ENCODE data around the gene USH2A.
"Not testable (repeated sequence)": the region's sequence is repeated elsewhere in the genome, so short reads cannot be mapped to it uniquely, and the experiment has no call there.

The USH2A gene

DNA sequence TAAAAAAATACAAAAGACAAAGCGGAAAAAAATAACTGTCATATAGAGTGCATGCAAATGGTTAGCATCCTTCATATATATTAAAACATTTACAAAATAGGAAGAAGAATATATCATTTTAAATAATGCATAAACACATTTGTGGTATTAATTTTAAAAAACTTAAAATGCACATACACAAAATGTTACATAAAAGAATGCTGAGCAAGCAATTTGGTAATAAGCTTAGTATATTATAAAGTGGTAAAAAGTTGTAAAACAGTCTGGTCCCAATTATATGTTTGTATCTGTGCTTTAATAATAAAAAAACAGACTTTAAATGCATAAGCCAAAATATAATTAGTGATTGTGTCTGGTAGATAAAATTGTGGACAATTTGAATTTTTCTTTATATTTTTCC, 394.6 kb downstream of the USH2A start:
- DNase-seq, result no peak

DNA sequence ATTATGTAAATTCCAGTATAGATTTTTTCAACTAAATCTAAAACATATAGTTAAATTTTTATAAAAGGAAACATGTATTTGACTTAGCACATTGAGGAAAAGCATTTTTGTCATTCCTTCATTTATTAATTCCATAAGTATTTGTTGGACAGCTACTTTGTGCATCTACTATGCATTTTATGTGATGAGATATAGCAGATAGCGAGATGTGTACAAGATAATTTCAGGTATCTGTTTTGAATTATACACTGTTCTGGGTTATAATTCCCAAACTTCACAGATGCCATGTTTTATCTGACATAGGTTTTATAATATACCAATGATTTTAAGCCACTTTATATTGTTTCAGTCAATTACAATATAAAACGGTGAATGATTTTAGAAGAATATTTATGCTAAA, 398.7 kb downstream of the USH2A start:
- DNase-seq, result no peak

- no peak for DNase-seq
Observed at GRCh38 chr1:216020743-216021345, 402.4 kb downstream of the USH2A start.

DNA sequence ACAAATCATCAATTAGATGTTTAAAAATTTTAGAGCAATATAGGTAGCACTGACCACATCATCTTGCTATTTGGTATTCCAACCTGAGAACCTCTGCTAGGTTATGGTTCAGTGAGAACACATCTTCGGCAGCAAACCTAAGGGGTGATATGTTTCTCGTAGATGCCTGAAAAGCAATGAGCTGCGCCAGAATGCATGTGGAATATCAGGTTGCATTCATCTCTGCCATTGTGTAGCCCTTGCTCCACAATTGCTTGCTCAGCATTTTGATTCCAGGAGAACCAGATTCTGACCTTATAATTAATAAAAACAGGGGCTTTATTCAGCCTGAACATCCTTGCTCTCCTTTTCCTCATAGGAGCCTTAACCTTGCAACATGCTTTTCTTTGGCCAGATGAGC, 408.1 kb downstream of the USH2A start:
- DNase-seq, result no peak

- no peak for DNase-seq
Observed at GRCh38 chr1:216014086-216014485, 409.2 kb downstream of the USH2A start.

- not testable (repeated sequence) for DNase-seq
Observed at GRCh38 chr1:216009456-216009855, 413.8 kb downstream of the USH2A start.

- no peak for DNase-seq
Observed at GRCh38 chr1:216005916-216006315, 417.3 kb downstream of the USH2A start.

- no peak for DNase-seq
Observed at GRCh38 chr1:215992620-215993019, 430.6 kb downstream of the USH2A start.

DNA sequence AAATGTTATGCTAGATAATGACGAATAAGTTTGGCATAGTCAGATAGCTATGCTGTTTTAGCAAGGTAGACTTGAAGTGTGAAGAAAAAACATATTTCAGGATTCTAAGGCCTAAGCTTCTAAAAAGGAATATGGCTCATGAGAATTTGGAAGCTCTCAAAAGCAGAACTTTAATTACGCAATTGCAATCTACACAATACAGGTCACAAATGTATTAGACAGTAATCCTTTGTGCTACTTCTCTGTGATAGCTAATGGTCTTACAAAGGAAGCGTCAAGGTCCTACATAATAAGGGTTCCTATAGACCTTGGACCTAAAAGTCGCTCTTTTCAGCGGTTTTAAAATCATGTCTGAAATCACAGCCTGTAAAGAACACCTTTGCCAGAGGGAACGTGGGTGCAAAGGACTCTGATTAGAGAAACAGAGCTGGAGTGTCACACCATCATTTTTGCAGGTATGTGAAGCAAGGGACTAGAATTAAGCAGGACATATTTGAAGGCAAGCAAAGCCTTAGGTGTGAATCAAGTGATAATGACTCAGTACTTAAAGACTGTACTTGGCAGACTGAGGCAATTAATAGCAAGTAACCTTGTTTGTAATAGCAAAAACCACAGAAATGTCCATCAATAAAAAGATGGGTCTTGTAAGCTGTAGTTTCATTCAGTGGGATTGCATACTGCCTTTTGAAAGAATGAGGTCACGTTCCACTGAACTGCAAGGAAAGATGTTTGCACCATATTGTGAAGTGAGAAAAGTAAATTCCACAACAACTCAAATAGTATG, 436.0 kb downstream of the USH2A start:
- no peak for DNase-seq

DNA sequence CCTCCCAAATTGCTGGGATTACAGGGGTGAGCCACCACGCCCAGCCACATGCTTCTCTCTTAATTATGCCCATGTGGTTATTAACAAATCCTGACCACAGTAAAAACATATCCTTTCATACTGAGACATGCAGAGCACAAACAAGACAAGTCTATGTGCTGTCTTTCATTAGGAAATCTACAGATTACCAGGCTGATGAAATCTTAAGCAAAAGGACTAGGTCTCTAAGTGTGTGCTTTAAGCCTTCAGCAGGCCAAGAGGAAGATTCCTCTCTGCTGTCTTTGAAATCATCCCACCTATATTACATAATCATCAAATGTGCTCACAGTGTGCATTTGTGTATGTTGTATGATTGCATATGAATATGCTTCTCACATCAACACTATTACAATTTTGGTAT, 436.8 kb downstream of the USH2A start:
- no peak for DNase-seq

GRCh38 chr1:215983680-215984079, 439.6 kb downstream of the USH2A start:
- DNase-seq, result no peak

DNA sequence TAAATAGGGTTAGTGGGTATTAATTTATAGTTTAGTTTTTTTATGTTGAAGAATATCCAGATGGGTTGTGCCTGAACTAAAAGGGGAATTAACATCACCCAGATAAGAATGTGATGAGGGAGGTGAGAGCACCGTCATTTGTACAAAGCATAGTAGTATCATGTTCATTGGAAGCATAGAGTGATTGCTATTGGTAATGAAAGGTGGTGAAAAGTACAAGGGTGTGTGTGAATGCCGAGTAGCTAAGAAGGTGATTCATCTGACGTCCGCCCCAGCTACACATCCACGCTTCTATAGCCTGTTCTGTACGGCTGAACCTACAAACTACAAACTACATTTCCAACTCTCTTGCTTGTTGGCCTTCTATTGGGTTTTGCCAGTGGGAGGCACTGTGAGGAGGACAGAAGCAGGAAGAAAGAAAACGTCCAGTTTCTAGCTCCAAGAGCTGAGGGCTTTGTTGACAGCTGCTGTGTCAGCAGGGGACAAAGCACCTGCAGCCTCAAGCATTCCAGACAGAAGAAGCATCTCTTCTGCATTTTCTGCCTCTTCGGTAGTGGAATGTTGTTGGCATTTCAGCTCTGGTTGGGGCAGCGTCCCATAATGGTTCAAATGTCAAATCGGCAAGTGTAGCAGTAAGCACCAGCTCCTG, 451.3 kb downstream of the USH2A start:
- no peak for DNase-seq

DNA sequence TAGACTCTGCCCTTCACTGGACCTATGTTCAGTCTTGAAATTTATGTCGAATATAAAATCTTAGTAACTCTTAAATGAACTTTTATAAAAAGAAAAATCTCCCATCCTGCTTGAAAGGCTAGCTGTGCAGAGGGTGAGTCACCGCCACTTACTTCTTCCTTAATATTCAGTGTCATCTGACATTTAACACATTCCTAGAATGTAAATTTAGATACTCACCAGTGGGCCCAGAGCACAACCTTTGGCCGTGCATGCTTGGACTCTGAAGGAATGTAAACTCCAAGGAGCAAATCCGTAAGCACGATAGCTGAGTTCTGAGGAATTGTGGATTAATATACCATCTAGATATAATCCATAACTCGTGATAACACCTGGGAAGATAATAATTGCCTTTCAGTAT, 452.8 kb downstream of the USH2A start:
- no peak for DNase-seq

DNA sequence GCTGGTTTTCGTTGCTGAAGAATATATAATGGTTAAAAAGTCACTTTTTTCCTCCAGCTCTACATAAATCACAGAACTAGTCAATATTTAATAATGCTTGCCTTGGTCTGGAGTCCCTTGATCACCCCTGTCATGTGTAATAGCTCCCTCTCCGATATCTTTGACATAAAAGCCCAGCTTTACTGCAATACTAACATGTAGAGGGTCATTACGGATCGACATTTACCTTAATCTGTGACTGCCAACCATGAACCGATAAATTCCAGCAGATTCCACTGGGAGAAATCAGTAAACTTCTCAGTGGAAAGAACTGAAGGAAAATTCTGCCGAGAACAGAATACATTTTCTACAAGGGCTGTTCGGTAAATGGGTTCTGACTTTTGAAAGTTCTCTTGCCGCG, 459.6 kb downstream of the USH2A start:
- no peak for DNase-seq

DNA sequence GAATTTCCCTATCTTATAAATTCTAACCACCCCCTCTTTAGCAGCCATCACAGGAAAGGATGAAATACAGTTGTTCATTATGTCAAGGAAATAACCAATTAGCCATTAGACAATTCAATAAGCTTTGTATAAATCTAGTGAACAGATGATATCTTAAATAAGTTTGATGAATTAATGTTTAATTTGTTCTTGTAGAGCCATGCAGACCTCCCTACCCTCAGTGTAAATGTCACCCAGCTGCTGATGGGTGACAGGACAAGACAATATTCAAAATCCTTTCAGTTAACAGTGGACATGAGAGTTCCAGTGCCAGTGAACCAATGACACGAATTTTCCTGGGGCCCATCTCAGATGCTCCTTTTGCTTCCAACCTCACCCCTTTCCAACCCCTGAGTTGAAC, 460.2 kb downstream of the USH2A start:
- DNase-seq, result no peak

DNA sequence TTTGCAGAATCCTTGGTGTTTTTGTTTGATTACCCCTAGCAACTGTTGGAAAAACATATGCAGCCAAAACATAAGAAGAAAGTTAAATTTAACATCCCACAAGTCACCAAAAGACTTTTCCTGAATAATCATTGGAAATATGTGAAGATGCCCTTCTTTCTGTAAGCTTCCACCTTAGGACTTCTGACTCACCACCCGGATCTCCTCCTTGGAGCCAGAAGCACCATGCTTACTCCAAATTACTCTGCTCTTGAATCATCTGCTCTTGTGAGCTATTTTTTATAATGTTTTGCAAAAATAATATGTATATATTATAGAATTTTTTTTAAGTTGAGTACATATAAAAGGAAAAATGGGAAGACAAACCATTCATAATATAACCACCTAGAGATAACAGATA, 464.4 kb downstream of the USH2A start:
- no peak for DNase-seq

- no peak for DNase-seq
Observed at GRCh38 chr1:215957663-215958062, 465.6 kb downstream of the USH2A start.

DNA sequence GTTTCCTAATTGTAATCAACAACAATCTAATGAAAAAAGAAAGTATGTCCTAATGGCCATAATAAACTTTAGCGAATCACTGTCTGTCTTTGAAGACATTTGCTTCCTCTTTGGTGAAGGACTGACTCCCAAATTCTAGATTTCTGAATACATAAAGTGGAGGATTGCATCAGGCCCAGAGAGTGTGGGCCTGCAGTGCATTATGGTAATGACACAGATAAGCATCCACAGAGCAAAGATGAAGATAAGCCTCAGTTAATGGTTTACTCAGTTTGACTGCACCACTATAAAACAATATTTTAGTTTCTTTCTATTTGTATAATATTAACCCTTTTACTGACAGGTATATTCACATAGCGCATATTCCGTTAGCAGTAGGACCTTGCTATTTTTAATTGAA, 490.7 kb downstream of the USH2A start:
- DNase-seq, result no peak

DNA sequence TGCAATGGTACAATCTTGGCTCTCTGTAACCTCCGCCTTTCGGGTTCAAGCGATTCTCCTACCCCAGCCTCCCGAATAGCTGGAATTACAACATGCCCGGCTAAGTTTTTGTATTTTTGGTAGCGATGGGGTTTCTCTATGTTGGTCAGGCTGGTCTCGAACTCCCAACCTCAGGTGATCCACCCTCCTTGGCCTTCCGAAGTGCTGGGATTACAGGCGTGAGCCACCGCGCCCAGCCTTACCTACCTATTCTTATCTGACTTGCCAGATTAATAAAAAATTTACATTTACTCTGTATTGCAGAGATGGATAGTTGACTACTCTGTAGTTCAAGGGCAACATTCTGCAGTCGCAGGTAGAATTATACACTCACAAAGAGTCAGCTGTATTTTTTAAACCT, 496.6 kb downstream of the USH2A start:
- DNase-seq, result no peak

GRCh38 chr1:215923129-215923824, 500.0 kb downstream of the USH2A start:
- DNase-seq, result no peak

DNA sequence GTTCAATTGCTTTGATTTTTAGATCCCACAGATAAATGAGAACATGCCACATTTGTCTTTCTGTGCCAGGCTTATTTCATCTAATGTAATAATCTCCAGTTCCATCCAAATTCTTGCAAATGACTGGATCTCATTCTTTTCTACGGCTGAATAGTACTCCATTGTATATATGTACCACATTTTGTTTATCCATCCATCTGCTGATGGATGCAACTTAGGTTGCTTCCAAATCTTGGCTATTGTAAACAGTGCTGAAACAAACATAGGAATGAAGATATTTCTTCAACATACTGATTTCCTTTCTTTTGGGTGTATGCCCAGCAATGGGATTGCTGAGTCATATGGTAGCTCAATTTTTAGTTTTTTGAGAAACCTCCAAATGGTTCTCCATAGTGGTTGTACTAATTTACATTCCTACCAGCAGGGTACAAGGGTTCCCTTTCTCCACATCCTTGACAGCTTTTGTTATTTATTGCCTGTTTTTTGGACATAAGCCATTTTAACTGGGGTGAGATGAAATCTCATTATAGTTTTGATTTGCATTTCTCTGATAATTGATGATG, 511.8 kb downstream of the USH2A start:
- no peak for DNase-seq

GRCh38 chr1:215905493-215906115, 517.6 kb downstream of the USH2A start:
- no peak for DNase-seq

- peak; percentile 55 for DNase-seq
Observed at GRCh38 chr1:215900684-215901083, 522.6 kb downstream of the USH2A start.

Data from NCI-H524 treated with DMSO at 0.1 percent for 48 hours (cell line).